Mucosa of descending colon (tissue), 3 donors: ENCODE measurements around the gene INVS. TPM values are rescaled to one million over a fixed set of nuclear protein-coding genes. Genes with fewer than 3 reads are reported as not detected.

Experiments used
- ATAC-seq: fragments of 200-7000 bp; cut with Tn5 transposase; one replicate; pipeline ENCODE4 v1.9.1; 2020; ENCODE audit warnings: mild to moderate bottlenecking, moderate library complexity
- DNase-seq, 3 donors: peaks; one replicate each; pipeline ENCODE4 v3.0.0-alpha.2; 2020
- H3K36me3 ChIP-seq: fragments of 200-600 bp; one replicate; pipeline ENCODE4 v1.8.0; 2021; ENCODE audit warnings: low read depth, mild to moderate bottlenecking
- H3K4me1 ChIP-seq: fragments of 200-600 bp; one replicate; pipeline ENCODE4 v1.8.0; 2021; ENCODE audit warnings: low read depth, mild to moderate bottlenecking
- H3K4me3 ChIP-seq: fragments of 200-600 bp; one replicate; pipeline ENCODE4 v1.8.0; 2021; ENCODE audit warnings: mild to moderate bottlenecking
- H3K9me3 ChIP-seq: fragments of 200-600 bp; one replicate; pipeline ENCODE4 v1.8.0; 2021; ENCODE audit warnings: mild to moderate bottlenecking
- intact Hi-C, 2 donors: fragments of 100-400 bp; cut with DNase I in 1 of 2; cut with micrococcal nuclease in 1 of 2; formaldehyde crosslinking; loops; one replicate each; pipeline versions ENCODE4 v1.11.0 to v1.11.1; 2022; cut with DNase I, micrococcal nuclease
- total RNA-seq, 3 donors: library from RNA; stranded (reverse); fragmentation: NEBNext Ultra II Directional in 2 of 3; extraction: Animal tissue kit (Norgen Biotek cat#: 25700) in 2 of 3; gene quantifications; one replicate each; pipeline versions ENCODE4 v1.2.1 to v1.2.4, GENCODE V29; 2021 to 2023
- TF ChIP-seq, protein P1 (sequence below): fragments of 200-600 bp; IDR thresholded peaks from one replicate; pipeline ENCODE4 v1.8.0; 2022; ENCODE audit warnings: antibody characterized with exemption, mild to moderate bottlenecking
- donor health status: DM: no; HTN: no; CAD: no; lungs with moderate emphysema.
- donor health status: DM: no; HTN: no; CAD: no.
- donor health status: DM: no; HTN: yes; CAD: no.

The INVS gene
- total RNA-seq, 3 donors from 2014 or later: 16.8 to 24.0 (median 19.3) TPM

DNA sequence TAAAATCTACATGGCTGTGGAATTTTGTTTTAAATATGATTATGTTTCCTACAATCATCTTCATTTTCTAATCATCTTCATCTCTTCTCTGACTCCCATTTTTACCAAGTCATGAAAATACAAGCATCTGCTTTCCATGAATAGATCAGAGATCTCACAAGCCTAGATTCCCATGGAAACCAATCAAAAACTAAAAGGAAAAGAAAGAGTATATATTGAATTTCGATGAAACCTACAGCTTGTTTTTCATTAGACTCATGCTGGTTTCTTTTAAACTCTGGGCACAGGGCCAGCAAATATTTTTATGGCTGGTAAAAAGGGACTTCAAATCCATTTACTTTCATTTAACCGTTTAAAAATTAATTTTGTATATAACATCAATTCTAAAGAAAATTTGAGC, 51.2 kb downstream of the INVS start:
- H3K4me3 ChIP-seq: no peak overlapping the region
- TF ChIP-seq, protein P1, sequence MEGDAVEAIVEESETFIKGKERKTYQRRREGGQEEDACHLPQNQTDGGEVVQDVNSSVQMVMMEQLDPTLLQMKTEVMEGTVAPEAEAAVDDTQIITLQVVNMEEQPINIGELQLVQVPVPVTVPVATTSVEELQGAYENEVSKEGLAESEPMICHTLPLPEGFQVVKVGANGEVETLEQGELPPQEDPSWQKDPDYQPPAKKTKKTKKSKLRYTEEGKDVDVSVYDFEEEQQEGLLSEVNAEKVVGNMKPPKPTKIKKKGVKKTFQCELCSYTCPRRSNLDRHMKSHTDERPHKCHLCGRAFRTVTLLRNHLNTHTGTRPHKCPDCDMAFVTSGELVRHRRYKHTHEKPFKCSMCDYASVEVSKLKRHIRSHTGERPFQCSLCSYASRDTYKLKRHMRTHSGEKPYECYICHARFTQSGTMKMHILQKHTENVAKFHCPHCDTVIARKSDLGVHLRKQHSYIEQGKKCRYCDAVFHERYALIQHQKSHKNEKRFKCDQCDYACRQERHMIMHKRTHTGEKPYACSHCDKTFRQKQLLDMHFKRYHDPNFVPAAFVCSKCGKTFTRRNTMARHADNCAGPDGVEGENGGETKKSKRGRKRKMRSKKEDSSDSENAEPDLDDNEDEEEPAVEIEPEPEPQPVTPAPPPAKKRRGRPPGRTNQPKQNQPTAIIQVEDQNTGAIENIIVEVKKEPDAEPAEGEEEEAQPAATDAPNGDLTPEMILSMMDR: no peak
- no peak for ATAC-seq
- no peaks in the 10 kb centered on the region for H3K4me1 ChIP-seq
- no peak for DNase-seq
- intact Hi-C loops: no loop called here
- no peaks in the 10 kb centered on the region for H3K9me3 ChIP-seq
- H3K36me3 ChIP-seq: no peaks in the 10 kb centered on the region

DNA sequence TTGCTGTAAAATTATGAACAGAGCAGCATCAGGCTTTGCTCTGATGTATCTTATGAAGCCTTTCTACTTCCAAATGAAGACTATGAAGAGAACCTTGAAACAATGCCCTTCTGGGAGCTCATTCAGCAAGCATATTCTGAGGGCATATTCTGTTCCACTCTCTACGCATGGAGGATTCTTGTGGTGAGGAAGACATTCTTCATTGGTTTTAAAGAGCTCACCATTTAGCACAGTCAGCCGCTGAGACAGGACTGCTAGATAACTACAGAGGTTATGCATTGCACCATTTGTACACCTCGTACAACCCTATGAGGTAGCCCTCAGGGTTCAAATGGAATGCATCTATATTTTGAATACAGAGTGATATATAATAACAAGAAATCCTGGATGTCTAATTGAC, 61.0 kb downstream of the INVS start:
- no peak for DNase-seq
- no peak overlapping the region for H3K4me3 ChIP-seq
- ATAC-seq: no peak
- H3K9me3 ChIP-seq: no peaks in the 10 kb centered on the region
- intact Hi-C loops: no loop called here
- TF ChIP-seq, protein P1: no peak
- H3K36me3 ChIP-seq: no peaks in the 10 kb centered on the region
- H3K4me1 ChIP-seq: no peaks in the 10 kb centered on the region

DNA sequence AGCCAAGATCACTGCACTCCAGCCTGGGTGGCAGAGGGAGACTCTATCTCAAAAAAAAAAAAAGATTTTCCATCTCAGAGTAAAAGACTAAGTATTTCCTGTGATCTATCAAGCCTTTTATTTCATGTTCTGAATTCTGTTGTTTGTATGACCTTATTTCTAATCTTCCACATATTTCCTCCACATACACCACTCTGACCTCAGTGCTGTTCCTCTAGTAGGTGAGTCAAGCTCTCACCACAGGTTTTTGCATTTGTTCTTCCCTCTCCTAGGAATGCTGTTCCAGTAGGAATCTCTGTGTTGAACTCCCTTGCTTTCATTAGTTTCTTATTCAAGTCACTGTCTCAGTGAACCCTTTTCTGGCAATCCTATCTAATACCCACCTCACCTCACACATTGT, 68.1 kb downstream of the INVS start:
- Histone ChIP-seq H3K4me3 (no peak overlapping the region), H3K9me3 (no peaks in the 10 kb centered on the region), H3K36me3 (no peaks in the 10 kb centered on the region), H3K4me1 (no peaks in the 10 kb centered on the region)
- DNase-seq (no peak), ATAC-seq (no peak)
- intact Hi-C loops: no loop called here
- TF ChIP-seq, protein P1: no peak

DNA sequence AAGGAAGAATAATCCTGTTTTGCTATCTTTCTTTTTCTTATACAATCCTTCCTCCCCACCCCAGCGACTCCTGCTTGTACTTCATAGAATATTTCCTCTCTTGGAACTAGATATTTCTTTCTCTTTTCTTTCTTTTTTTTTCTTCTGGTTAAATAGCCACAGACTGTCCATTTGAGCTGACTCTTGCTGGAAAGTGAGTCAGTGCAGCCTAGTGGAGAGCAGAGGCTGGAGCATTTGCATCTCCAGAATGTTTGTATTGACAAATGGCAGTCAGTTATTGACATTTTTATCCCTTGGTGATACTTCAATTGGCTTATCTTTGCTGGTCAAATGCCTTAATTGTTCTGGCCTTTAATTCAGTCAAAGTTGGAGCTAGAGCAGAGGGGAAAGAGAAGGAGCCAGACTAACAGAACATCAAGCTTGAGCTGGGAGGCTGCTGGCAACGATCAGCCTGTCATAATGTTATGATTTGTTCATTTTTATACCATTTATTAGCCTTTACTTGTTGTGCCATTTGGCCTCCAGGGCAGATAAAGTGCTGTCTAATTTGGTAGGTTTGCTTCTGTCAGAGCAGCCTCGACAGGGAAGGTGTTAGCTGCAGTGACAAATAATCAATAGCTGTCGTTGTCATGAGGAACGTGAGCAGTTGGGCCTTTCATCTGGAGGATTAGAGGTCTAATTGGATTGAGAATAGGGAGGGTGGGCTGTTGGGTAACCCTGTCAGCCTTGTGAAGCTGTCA, 69.0 kb downstream of the INVS start:
- intact Hi-C loops: no loop called here
- TF ChIP-seq, protein P1: no peak
- DNase-seq (no peak), ATAC-seq (no peak)
- Histone ChIP-seq H3K4me3 (no peak overlapping the region), H3K4me1 (no peaks in the 10 kb centered on the region), H3K36me3 (no peaks in the 10 kb centered on the region), H3K9me3 (peaks cover 1% of the 10 kb centered on the region)

DNA sequence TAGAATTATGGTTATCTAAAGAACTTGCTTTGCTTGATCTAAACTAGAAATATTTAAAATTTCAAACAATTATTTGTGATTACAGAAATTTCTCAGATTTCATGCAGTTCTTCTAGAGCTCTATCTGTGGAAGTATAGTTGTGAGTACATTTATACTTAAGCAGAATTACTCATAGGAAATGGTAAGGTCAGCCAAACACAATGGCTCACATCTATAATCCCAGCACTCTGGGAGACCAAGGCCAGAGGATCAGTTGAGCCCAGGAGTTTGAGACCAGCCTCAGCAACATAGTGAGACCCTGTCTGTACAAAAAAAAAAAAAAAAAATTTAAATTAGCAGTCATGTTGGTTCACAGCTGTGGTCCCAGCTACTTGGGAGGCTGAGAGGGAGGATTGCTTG, 71.0 kb downstream of the INVS start:
- Histone ChIP-seq H3K36me3 (no peaks in the 10 kb centered on the region), H3K4me1 (no peaks in the 10 kb centered on the region), H3K4me3 (no peak overlapping the region), H3K9me3 (peaks cover 8% of the 10 kb centered on the region)
- ATAC-seq (no peak), DNase-seq (no peak)
- intact Hi-C loops: no loop called here
- TF ChIP-seq, protein P1: no peak
